Neural crest cell (in vitro differentiated cells): ENCODE measurements around the gene CDH1. TPM values are rescaled to one million over a fixed set of nuclear protein-coding genes. Genes with fewer than 3 reads are reported as not detected.

Source experiments
- DNase-seq: peaks from one replicate; pipeline ENCODE4 v3.0.0; 2021; ENCODE audit warnings: low read depth, mixed read lengths, low spot score
- H3K27ac Mint-ChIP-seq: one replicate; pipeline ENCODE4 v1.8.0; 2021; ENCODE audit warnings: mild to moderate bottlenecking, mixed read lengths; ENCODE audit not compliant: unreplicated experiment
- H3K27me3 Mint-ChIP-seq: 2 replicates; pipeline ENCODE4 v1.8.0; 2021; ENCODE audit warnings: low read depth, mild to moderate bottlenecking, mixed read lengths
- H3K36me3 Mint-ChIP-seq: 2 replicates; pipeline ENCODE4 v1.8.0; 2021; ENCODE audit warnings: low read depth, mild to moderate bottlenecking, mixed read lengths
- H3K4me1 Mint-ChIP-seq: 2 replicates; pipeline ENCODE4 v1.8.0; 2021; ENCODE audit warnings: mixed read lengths
- H3K4me3 Mint-ChIP-seq: one replicate; pipeline ENCODE4 v1.8.0; 2021; ENCODE audit warnings: mild to moderate bottlenecking, mixed read lengths
- H3K9me3 Mint-ChIP-seq: 2 replicates; pipeline ENCODE4 v1.8.0; 2021; ENCODE audit warnings: mixed read lengths
- total RNA-seq: library from RNA; stranded (reverse); gene quantifications from 2 replicates; pipeline ENCODE4 v1.2.1, GENCODE V29; 2021
- TF ChIP-seq, protein P1 (sequence below): fragments of 200-600 bp; sonication (generic); conservative IDR thresholded peaks from 2 replicates; pipeline ENCODE4 v1.5.0; 2021; ENCODE audit warnings: antibody characterized with exemption, mild to moderate bottlenecking

The CDH1 gene
- total RNA-seq, 1 donor from 2014 or later = 1.1 TPM

DNA sequence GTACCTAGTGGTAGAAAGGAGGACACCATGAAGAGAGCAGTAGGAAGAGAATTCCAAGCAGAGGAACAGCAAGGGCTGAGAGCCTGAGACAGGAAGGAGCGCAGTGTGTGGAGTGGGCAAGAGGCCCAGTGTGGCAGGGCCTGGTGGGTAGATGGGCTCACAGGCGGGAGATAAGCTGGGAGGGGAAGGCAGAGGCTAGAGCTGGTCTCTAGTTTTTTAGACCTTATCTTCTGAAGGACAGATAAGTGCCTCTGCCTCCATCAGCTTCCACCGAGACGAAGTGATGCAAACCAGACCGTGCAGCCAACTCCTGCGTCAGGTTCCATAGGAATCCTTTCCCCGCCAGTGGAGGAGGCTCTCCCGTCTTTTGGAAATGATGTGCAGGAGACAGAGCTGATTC is 33.6 kb downstream of the CDH1 start:
- H3K4me3 Mint-ChIP-seq = no peak overlapping the region
- H3K27ac Mint-ChIP-seq = peak overlapping the region; percentile 15
- TF ChIP-seq, protein P1, sequence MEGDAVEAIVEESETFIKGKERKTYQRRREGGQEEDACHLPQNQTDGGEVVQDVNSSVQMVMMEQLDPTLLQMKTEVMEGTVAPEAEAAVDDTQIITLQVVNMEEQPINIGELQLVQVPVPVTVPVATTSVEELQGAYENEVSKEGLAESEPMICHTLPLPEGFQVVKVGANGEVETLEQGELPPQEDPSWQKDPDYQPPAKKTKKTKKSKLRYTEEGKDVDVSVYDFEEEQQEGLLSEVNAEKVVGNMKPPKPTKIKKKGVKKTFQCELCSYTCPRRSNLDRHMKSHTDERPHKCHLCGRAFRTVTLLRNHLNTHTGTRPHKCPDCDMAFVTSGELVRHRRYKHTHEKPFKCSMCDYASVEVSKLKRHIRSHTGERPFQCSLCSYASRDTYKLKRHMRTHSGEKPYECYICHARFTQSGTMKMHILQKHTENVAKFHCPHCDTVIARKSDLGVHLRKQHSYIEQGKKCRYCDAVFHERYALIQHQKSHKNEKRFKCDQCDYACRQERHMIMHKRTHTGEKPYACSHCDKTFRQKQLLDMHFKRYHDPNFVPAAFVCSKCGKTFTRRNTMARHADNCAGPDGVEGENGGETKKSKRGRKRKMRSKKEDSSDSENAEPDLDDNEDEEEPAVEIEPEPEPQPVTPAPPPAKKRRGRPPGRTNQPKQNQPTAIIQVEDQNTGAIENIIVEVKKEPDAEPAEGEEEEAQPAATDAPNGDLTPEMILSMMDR = no peak

DNA sequence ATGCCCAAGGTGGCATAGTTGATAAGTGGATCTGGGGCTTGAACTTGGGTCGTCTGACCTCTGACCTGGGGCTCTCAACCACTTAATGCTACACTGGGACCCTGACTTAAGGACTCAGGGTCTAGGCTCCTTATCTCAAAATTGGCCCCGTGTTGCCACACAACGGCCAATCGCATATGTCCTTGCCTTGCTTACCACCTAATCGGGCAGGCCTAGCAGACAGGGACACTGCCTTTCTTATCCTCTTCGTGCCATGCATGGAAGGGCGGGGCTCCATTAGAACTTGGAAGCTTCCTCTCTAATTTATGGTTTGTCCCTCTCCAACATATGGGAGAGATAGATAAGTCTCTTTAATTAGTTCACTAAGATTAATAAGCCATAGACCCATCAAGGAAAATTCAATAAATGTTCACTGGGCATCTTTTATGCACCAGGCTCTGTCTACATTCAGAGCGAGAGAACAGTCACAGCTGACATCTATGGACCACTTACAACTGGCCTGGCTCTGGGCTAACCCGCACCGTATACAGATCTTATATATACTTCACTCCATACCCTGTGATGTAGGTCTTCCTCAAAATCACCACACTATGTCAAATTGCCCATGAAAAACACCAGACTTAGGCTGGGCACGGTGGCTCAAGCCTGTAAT is 35.1 kb downstream of the CDH1 start:
- TF ChIP-seq, protein P1 = no peak
- no peak for DNase-seq
- Mint-ChIP-seq H3K4me3 (no peak overlapping the region), H3K27ac (no peak overlapping the region), H3K36me3 (no peaks in the 10 kb centered on the region), H3K4me1 (no peaks in the 10 kb centered on the region), H3K27me3 (no peaks in the 10 kb centered on the region), H3K9me3 (no peaks in the 10 kb centered on the region)

More for the DNA sequence above, 33.6 kb downstream of the CDH1 start:
- no peak for DNase-seq
- no peaks in the 10 kb centered on the region for H3K27me3 Mint-ChIP-seq
- H3K4me1 Mint-ChIP-seq = no peaks in the 10 kb centered on the region
- H3K36me3 Mint-ChIP-seq = no peaks in the 10 kb centered on the region
- H3K9me3 Mint-ChIP-seq = no peaks in the 10 kb centered on the region

DNA sequence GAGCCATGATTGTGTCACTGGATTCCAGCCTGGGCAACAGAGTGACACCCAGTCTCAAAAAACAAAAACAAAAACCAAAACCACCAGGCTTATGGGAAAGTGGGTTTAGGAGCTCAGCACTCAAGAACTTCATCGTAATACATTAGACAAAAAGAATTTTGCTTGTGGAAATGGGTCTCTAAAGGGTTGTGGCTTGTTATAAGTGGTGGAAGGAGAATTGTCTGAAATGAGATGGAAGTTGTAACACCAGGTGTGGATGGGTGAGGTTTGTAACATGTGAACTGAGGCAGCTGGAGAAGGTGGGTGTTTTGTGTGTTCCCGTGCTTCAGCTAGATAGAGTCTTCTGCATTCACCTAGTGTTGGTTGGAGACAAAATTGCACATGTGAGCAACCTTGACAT is 35.8 kb downstream of the CDH1 start:
- TF ChIP-seq, protein P1 = no peak
- Mint-ChIP-seq H3K9me3 (no peaks in the 10 kb centered on the region), H3K4me3 (no peak overlapping the region), H3K36me3 (no peaks in the 10 kb centered on the region), H3K4me1 (no peaks in the 10 kb centered on the region), H3K27me3 (no peaks in the 10 kb centered on the region), H3K27ac (peak overlapping the region; percentile 8)
- DNase-seq = no peak

DNA sequence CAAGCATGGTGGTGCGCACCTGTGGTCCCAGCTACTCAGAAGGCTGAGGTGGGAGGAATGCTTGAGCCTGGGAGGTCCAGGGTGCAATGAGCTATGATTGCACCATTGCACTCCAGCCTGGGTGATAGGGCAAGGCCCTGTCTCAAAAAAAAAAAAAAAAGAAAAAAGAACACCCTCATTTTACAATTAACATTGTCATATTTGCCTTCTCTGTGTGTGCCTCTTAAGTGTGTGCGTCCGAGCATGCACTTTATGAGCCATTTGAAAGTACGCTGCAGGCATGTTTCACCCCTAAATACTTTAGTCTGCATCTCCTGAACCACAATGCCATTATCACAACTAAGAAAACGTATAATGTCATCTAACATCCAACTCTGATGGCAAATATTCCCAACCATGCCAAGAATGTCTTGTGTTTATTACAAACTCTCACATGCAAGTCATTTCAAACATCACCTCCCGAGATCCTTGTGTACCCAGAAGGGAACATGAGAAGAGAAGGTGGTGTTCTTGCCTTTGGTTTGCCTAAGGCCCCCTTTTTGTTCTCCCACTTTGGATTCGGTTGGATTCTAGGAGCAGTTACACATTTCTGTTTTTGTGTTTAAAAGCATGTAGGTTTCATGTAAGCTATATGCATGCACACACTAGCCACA is 38.0 kb downstream of the CDH1 start:
- no peak for DNase-seq
- H3K27ac Mint-ChIP-seq = no peak overlapping the region
- H3K4me1 Mint-ChIP-seq = no peaks in the 10 kb centered on the region
- H3K4me3 Mint-ChIP-seq = no peak overlapping the region
- H3K9me3 Mint-ChIP-seq = no peaks in the 10 kb centered on the region
- H3K36me3 Mint-ChIP-seq = no peaks in the 10 kb centered on the region
- no peaks in the 10 kb centered on the region for H3K27me3 Mint-ChIP-seq
- TF ChIP-seq, protein P1 = no peak

DNA sequence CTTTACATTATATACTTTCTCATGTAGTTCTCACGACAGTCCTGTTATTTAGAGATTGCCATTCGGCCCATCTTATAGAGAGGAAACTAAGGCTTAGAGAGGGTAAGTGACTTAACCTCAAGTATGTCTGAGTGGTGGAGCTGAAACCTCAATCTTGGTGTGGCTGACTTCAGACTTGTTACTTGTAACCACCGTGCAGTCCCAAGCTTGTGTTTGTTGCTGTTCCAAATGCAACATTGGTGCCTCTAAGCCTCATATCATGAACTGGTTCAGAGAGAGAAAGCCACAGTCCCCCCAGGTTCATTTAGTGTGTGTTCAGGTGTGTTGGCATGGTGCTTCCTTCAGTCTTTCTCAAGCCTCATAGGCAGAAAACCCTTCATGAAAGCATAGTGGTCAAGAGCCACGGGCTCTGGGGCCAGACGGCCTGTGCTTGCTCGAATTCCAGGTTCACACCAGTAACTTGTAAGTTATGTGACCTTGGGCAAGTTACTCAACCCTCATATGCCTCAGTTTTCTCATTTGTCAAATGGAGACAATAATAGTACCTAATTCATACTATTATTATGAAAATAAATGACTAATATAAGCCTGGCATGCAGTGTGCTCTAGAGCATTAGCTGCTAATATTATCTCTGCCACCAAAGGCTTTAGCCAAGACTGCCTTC is 39.9 kb downstream of the CDH1 start:
- H3K27ac Mint-ChIP-seq = no peak overlapping the region
- DNase-seq = no peak

More for the DNA sequence above, 39.9 kb downstream of the CDH1 start:
- Mint-ChIP-seq H3K36me3 (no peaks in the 10 kb centered on the region), H3K27me3 (no peaks in the 10 kb centered on the region), H3K4me1 (peaks cover 11% of the 10 kb centered on the region), H3K4me3 (no peak overlapping the region), H3K9me3 (no peaks in the 10 kb centered on the region)
- TF ChIP-seq, protein P1 = no peak
